ENCODE results near the gene RTL10. TPM values are rescaled to one million over a fixed set of nuclear protein-coding genes. Genes with fewer than 3 reads are reported as not detected.

RTL10 gene
- total RNA-seq, 2 experiments from 2014 or later: 11.5 to 13.5 TPM

GRCh38 chr22:19865141-19865829, 10.6 kb upstream of the RTL10 start:
- CTCF ChIA-PET: interaction anchor here (1.2 to 1.7 kb wide), 4 partner anchors 9 to 135 kb away, joined by 3 to 8 read pairs (median 4); no protein-coding TSS in a partner anchor
- H3K27me3 Mint-ChIP-seq: no peaks in the 10 kb centered on the region
- H3K4me3 Mint-ChIP-seq: no peak overlapping the region
- H3K27ac Mint-ChIP-seq: no peak overlapping the region
- H3K36me3 Mint-ChIP-seq: no peaks in the 10 kb centered on the region
- H3K4me1 Mint-ChIP-seq (ENCODE audit: low read depth): no peaks in the 10 kb centered on the region
- intact Hi-C loops (cut with micrococcal nuclease): no loop called here
- no peaks in the 10 kb centered on the region for H3K9me3 Mint-ChIP-seq
- DNase-seq: no peak
- POLR2A ChIA-PET: no interaction called here

DNA sequence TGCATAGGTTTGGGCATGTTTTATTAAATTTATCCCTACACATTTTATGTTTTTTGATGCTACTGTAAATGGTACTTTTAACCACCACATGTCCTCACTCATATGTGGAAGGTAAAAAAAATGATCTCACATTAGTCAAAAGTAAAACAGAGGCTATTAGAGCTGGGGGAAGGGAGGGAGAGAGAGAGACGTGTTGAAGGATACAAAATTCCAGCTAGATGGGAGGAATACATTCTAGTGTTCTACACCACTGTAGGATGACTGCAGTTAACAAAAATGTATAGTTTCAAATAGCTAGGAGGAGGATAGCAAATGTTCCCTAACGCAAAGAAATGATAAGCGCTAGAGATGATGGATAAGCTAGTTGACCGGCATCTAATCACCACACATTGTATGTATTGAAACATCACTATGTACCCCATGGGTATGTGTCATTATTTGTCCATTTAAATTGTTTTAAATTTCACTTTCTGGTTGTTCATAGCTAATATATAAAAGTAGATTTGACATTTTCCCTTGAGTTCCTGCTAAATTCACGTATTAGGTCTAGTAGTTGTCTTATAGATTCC, 9.9 kb upstream of the RTL10 start:
- CTCF ChIA-PET: interaction anchor here (1.2 to 1.3 kb wide), 2 partner anchors 9 to 45 kb away, joined by 3 to 4 read pairs; no protein-coding TSS in a partner anchor

GRCh38 chr22:19863571-19863970, 8.9 kb upstream of the RTL10 start:
- H3K36me3 Mint-ChIP-seq: no peaks in the 10 kb centered on the region
- H3K27ac Mint-ChIP-seq: no peak overlapping the region
- H3K4me1 Mint-ChIP-seq (ENCODE audit: low read depth): no peaks in the 10 kb centered on the region
- intact Hi-C loops (cut with micrococcal nuclease): no loop called here
- no peak overlapping the region for H3K4me3 Mint-ChIP-seq
- DNase-seq: no peak
- ChIA-PET CTCF (no interaction called here), POLR2A (no interaction called here)
- H3K27me3 Mint-ChIP-seq: no peaks in the 10 kb centered on the region
- no peaks in the 10 kb centered on the region for H3K9me3 Mint-ChIP-seq

More for the DNA sequence above, 9.9 kb upstream of the RTL10 start:
- no peak for DNase-seq
- Mint-ChIP-seq H3K4me1 (ENCODE audit: low read depth) (no peaks in the 10 kb centered on the region), H3K9me3 (no peaks in the 10 kb centered on the region), H3K4me3 (no peak overlapping the region), H3K27ac (no peak overlapping the region), H3K36me3 (no peaks in the 10 kb centered on the region), H3K27me3 (no peaks in the 10 kb centered on the region)
- POLR2A ChIA-PET: no interaction called here
- intact Hi-C loops (cut with micrococcal nuclease): no loop called here

DNA sequence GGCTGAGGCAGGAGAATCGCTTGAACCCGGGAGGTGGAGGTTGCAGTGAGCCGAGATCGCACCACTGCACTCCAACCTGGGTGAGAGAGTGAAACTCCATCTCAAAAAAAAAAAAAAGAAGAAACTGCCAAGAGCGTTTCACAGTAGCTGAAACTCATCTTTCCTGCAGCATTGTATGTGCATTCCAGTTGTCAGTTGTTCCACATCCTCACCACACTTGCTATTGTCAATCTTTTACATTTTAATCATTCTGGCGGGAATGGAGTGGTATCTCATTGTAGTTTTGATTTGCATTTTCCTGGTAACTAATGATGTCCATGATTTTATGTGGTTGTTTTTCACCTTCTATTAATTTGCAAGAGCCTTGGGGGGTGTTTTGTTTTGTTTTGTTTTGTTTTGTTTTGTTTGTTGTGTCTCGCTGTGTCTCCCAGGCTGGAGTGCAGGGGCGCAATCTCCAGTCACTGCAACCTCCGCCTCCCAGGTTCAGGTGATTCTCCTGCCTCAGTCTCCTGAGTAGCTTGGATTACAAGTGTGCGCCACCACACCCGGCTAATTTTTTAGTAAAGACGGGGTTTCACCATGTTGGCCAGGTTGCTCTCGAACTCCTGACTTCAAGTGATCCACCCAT, 8.1 kb upstream of the RTL10 start:
- no peaks in the 10 kb centered on the region for H3K27me3 Mint-ChIP-seq
- no peaks in the 10 kb centered on the region for H3K36me3 Mint-ChIP-seq
- intact Hi-C loops (cut with micrococcal nuclease): no loop called here
- DNase-seq: no peak
- CTCF ChIA-PET: no interaction called here
- no peak overlapping the region for H3K4me3 Mint-ChIP-seq
- no peaks in the 10 kb centered on the region for H3K9me3 Mint-ChIP-seq
- no peak overlapping the region for H3K27ac Mint-ChIP-seq
- POLR2A ChIA-PET: no interaction called here
- H3K4me1 Mint-ChIP-seq (ENCODE audit: low read depth): peaks cover 5% of the 10 kb centered on the region

DNA sequence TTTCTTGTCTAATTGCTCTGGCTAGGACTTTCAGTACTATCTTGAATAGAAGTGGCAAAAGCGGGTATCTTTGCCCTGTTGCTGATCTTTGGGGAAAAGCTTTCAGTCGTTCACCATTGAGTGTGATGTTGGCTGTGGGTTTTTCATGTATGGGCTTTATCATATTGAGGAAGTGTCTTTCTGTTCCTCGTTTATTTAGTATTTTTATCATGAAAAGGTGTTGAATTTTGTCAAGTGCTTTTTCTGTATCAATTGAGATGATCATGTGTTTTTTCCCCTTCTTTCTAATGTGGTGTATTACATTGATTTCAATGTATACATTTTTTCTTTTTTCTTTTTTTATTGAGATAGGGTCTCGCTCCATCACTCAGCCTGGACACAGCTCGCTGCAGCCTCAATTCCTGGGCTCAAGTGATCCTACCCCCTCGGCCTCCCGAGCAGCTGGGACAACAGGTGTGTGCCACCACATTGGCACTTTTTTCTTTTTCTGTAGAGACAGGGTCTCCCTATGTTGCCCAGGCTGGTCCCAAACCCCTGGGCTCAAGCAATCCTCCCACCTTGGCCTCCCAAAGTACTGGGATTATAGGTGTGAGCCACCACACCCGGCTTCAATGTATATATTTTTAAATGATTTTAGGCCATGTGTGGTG, 5.3 kb upstream of the RTL10 start:
- CTCF ChIA-PET: no interaction called here
- no peaks in the 10 kb centered on the region for H3K27me3 Mint-ChIP-seq
- H3K4me3 Mint-ChIP-seq: no peak overlapping the region
- intact Hi-C loops (cut with micrococcal nuclease): loop anchor here (5.0 kb wide), 1 partner anchor 82 kb away; the partner anchor contains the start of genes COMT and TXNRD2
- H3K36me3 Mint-ChIP-seq: peaks cover 7% of the 10 kb centered on the region
- POLR2A ChIA-PET: interaction anchor here (1.0 kb wide), 1 partner anchor 81 kb away, joined by 3 read pairs; no protein-coding TSS in a partner anchor
- peaks cover 20% of the 10 kb centered on the region for H3K4me1 Mint-ChIP-seq (ENCODE audit: low read depth)
- no peaks in the 10 kb centered on the region for H3K9me3 Mint-ChIP-seq
- no peak overlapping the region for H3K27ac Mint-ChIP-seq
- DNase-seq: no peak

GRCh38 chr22:19857382-19857781, 2.7 kb upstream of the RTL10 start:
- Mint-ChIP-seq H3K9me3 (no peaks in the 10 kb centered on the region), H3K4me3 (peak overlapping the region; percentile 20), H3K36me3 (peaks cover 7% of the 10 kb centered on the region), H3K4me1 (ENCODE audit: low read depth) (peaks cover 37% of the 10 kb centered on the region), H3K27ac (peak overlapping the region; percentile 98), H3K27me3 (no peaks in the 10 kb centered on the region)
- DNase-seq: no peak
- CTCF ChIA-PET: no interaction called here
- POLR2A ChIA-PET: no interaction called here
- intact Hi-C loops (cut with micrococcal nuclease): loop anchor here (5.0 kb wide), 1 partner anchor 85 kb away; the partner anchor contains the start of genes COMT and TXNRD2

DNA sequence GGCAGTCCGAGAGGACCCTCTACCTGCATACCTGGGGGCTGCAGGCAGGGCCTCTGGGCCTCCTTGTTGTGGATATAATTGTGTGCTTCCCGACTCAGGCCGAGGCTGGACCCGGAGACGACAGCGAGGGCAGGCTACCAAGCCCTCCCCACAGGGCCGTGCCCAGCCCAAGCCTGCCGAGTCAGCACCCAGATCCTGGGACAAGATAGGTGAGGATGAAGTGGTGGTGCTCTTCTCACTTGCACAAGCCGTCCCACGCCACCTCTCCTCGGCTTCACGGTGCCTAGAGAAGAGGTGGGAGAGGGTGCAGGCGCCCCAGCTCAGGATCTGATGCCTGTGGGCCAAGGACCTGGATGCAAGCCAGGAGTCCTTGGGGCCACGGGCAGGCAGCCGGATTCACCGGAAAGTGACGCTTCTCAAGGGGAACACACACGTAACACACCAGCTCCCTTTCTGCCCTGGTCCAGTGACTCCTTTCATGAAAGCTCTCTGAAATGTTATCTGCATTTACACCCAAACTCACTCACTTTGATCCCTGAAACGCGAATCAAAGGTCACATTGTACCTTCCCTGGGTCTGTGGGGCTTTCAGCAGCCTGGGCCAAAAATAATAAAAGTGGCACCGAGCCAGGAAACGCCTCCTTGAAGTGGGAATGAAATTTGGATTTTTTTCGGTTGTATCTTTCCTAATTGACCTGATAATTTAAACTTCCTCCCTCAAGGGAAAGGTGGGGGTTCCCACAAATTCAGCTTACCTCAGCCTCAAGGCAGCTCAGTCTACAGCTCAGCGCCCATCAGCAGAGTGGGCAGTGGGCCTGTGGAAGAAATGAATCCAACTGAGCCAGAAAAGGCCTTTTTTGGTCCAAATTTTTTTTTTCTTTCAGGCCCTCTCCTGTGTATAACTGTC, 1.1 kb upstream of the RTL10 start:
- Mint-ChIP-seq H3K27ac (peak overlapping the region; percentile 98), H3K4me1 (ENCODE audit: low read depth) (peaks cover 41% of the 10 kb centered on the region), H3K27me3 (no peaks in the 10 kb centered on the region), H3K36me3 (peaks cover 9% of the 10 kb centered on the region), H3K4me3 (peak overlapping the region; percentile 94), H3K9me3 (no peaks in the 10 kb centered on the region)
- DNase-seq: peak; percentile 84
- CTCF ChIA-PET: interaction anchor here (0.7 to 2.1 kb wide), 5 partner anchors 9 to 402 kb away, joined by 3 to 9 read pairs (median 3); no protein-coding TSS in a partner anchor
- POLR2A ChIA-PET: interaction anchor here (0.9 to 3.2 kb wide), 9 partner anchors 19 to 423 kb away, joined by 3 to 42 read pairs (median 3); partner anchors contain the start of genes CDC45, COMT, MRPL40 and TXNRD2
- intact Hi-C loops (cut with micrococcal nuclease): loop anchor here (1.0 to 5.0 kb wide), 3 partner anchors 37 to 262 kb away; partner anchors contain the start of genes COMT, TRMT2A and TXNRD2

GRCh38 chr22:19853879-19854777, 546 bp downstream of the RTL10 start:
- CTCF ChIA-PET: interaction anchor here (1.4 kb wide), 1 partner anchor 56 kb away, joined by 3 read pairs; no protein-coding TSS in a partner anchor
- intact Hi-C loops (cut with micrococcal nuclease): no loop called here

GRCh38 chr22:19853058-19853878, 1.4 kb downstream of the RTL10 start:
- POLR2A ChIA-PET: interaction anchor here (3.2 kb wide), 1 partner anchor 38 kb away, joined by 42 read pairs; no protein-coding TSS in a partner anchor
- CTCF ChIA-PET: interaction anchor here (1.4 kb wide), 1 partner anchor 57 kb away, joined by 3 read pairs; no protein-coding TSS in a partner anchor
- intact Hi-C loops (cut with micrococcal nuclease): no loop called here
- Mint-ChIP-seq H3K4me1 (ENCODE audit: low read depth) (peaks cover 46% of the 10 kb centered on the region), H3K4me3 (peak overlapping the region; percentile 94), H3K36me3 (peaks cover 12% of the 10 kb centered on the region), H3K9me3 (no peaks in the 10 kb centered on the region), H3K27ac (no peak overlapping the region), H3K27me3 (no peaks in the 10 kb centered on the region)
- DNase-seq: no peak

More at GRCh38 chr22:19853879-19854777, 546 bp downstream of the RTL10 start:
- Mint-ChIP-seq H3K36me3 (peaks cover 12% of the 10 kb centered on the region), H3K9me3 (no peaks in the 10 kb centered on the region), H3K4me3 (peak overlapping the region; percentile 94), H3K27me3 (no peaks in the 10 kb centered on the region), H3K4me1 (ENCODE audit: low read depth) (peaks cover 48% of the 10 kb centered on the region), H3K27ac (peak overlapping the region; percentile 98)
- POLR2A ChIA-PET: interaction anchor here (1.1 to 3.2 kb wide), 3 partner anchors 31 to 166 kb away, joined by 3 to 42 read pairs (median 10); no protein-coding TSS in a partner anchor
- peak; percentile 38 for DNase-seq
